Thyroid gland (tissue), 4 donors: Measurements from ENCODE around the gene CPSF3.

Source experiments
- CTCF ChIP-seq, 6 experiments: fragments of 200-600 bp in 3 of 6; fragments of 450-650 bp in 3 of 6; sonication (generic) in 3 of 6; IDR thresholded peaks; one replicate each; pipeline ENCODE4 v1.5.1; 2016 to 2019; ENCODE audit warnings: antibody characterized with exemption in 6 of 6, mild to moderate bottlenecking in 2 of 6, inconsistent platforms in 1 of 6, moderate library complexity in 1 of 6
- POLR2A ChIP-seq, 2 donors: fragments of 450-650 bp; IDR thresholded peaks; one replicate each; pipeline ENCODE4 v1.6.1; 2017; ENCODE audit warnings: antibody characterized with exemption in 2 of 2, mild to moderate bottlenecking in 2 of 2, moderate library complexity in 1 of 2

DNA sequence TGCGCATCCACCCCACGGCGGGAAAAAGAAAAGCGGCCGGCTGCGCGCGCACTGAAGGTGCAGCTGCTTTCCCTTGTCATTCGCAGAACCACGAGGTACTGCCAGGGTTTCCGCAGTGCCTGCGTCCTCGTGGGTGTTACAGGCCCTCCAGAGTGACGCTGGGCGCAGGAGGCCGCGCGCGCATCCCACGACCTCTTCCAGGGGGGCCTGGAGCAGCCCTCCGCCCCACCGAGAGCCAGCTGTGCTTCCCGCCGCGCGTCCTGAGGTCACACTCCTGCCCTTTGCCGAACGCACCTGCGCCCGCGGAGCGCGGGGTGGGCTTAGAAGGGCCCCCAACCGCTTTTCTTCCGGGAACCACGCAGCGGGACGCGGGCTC lies 50.5 kb downstream of the CPSF3 start:
- TF ChIP-seq CTCF (IDR thresholded peaks at IDR 0.05) (no peak), POLR2A (IDR thresholded peaks at IDR 0.05) (no peak)
